ENCODE measurements around the gene FILIP1L. TPM values are rescaled to one million over a fixed set of nuclear protein-coding genes. Genes with fewer than 3 reads are reported as not detected.
A peak's percentile ranks its signal among the peaks of the same experiment; 100 is the strongest.

Gene FILIP1L
- total RNA-seq, 1 donor from 2014 or later, result 0.15 TPM

GRCh38 chr3:100122321-100122720 lies 8.0 kb upstream of the FILIP1L start:
- no peak overlapping the region for H3K4me3 Mint-ChIP-seq
- H3K27ac Mint-ChIP-seq, result no peak overlapping the region
- Histone ChIP-seq H4K20me1 (ENCODE audit: low read depth) (no peaks in the 10 kb centered on the region), H3K9me3 (ENCODE audit: low read depth) (no peaks in the 10 kb centered on the region), H3K9ac (no peak overlapping the region), H3K27me3 (no peaks in the 10 kb centered on the region), H2AFZ (replicated peaks) (no peak overlapping the region), H3K4me3 (no peak overlapping the region), H3F3A (ENCODE audit: low read depth) (no peaks in the 10 kb centered on the region), H3K27ac (peak overlapping the region; percentile 31), H3K4me2 (no peak overlapping the region), H3K79me2 (ENCODE audit: low read depth) (no peaks in the 10 kb centered on the region), H3K36me3 (no peaks in the 10 kb centered on the region), H3K4me1 (peaks cover 12% of the 10 kb centered on the region)
- no peaks in the 10 kb centered on the region for H3K9me3 Mint-ChIP-seq
- H3K4me1 Mint-ChIP-seq, result peaks cover 8% of the 10 kb centered on the region
- H3K36me3 Mint-ChIP-seq, result no peaks in the 10 kb centered on the region
- DNase-seq (ENCODE audit: low spot score), result peak; percentile 35
- H3K27me3 Mint-ChIP-seq (ENCODE audit: insufficient read depth, low read depth), result no peaks in the 10 kb centered on the region
- TF ChIP-seq CTCF (IDR thresholded peaks at IDR 0.05) (no peak), EZH2 (IDR thresholded peaks at IDR 0.05) (no peak), EZH2phosphoT487 (IDR thresholded peaks at IDR 0.05) (no peak)

GRCh38 chr3:100120693-100121092 lies 6.4 kb upstream of the FILIP1L start:
- no peak for TF ChIP-seq EZH2 (IDR thresholded peaks at IDR 0.05)
- Mint-ChIP-seq H3K9me3 (no peaks in the 10 kb centered on the region), H3K27me3 (ENCODE audit: insufficient read depth, low read depth) (no peaks in the 10 kb centered on the region), H3K4me3 (no peak overlapping the region), H3K36me3 (no peaks in the 10 kb centered on the region), H3K27ac (no peak overlapping the region), H3K4me1 (peaks cover 8% of the 10 kb centered on the region)
- Histone ChIP-seq H3K36me3 (no peaks in the 10 kb centered on the region), H3F3A (ENCODE audit: low read depth) (no peaks in the 10 kb centered on the region), H2AFZ (replicated peaks) (no peak overlapping the region), H3K9ac (no peak overlapping the region), H3K27me3 (no peaks in the 10 kb centered on the region), H3K4me2 (no peak overlapping the region), H4K20me1 (ENCODE audit: low read depth) (no peaks in the 10 kb centered on the region), H3K27ac (no peak overlapping the region), H3K4me1 (peaks cover 12% of the 10 kb centered on the region), H3K4me3 (no peak overlapping the region), H3K9me3 (ENCODE audit: low read depth) (no peaks in the 10 kb centered on the region), H3K79me2 (ENCODE audit: low read depth) (no peaks in the 10 kb centered on the region)
- DNase-seq (ENCODE audit: low spot score), result no peak

- H3K27me3 ChIP-seq, result no peaks in the 10 kb centered on the region
- no peak overlapping the region for H3K27ac ChIP-seq
- H3K9ac ChIP-seq, result no peak overlapping the region
- no peaks in the 10 kb centered on the region for H3F3A ChIP-seq (ENCODE audit: low read depth)
- TF ChIP-seq EZH2 (IDR thresholded peaks at IDR 0.05), result no peak
- TF ChIP-seq EZH2phosphoT487 (IDR thresholded peaks at IDR 0.05), result no peak
- TF ChIP-seq CTCF (IDR thresholded peaks at IDR 0.05), result no peak
- no peaks in the 10 kb centered on the region for H3K36me3 ChIP-seq
- no peaks in the 10 kb centered on the region for H3K27me3 Mint-ChIP-seq (ENCODE audit: insufficient read depth, low read depth)
- H3K9me3 ChIP-seq (ENCODE audit: low read depth), result no peaks in the 10 kb centered on the region
- H3K4me3 ChIP-seq, result no peak overlapping the region
- H3K4me1 Mint-ChIP-seq, result peaks cover 8% of the 10 kb centered on the region
- no peaks in the 10 kb centered on the region for H4K20me1 ChIP-seq (ENCODE audit: low read depth)
- no peaks in the 10 kb centered on the region for H3K9me3 Mint-ChIP-seq
- peaks cover 12% of the 10 kb centered on the region for H3K4me1 ChIP-seq
- H3K36me3 Mint-ChIP-seq, result no peaks in the 10 kb centered on the region
- DNase-seq (ENCODE audit: low spot score), result no peak
- H3K27ac Mint-ChIP-seq, result no peak overlapping the region
- H3K4me2 ChIP-seq, result no peak overlapping the region
- no peak overlapping the region for H3K4me3 Mint-ChIP-seq
- no peak overlapping the region for H2AFZ ChIP-seq (replicated peaks)
- H3K79me2 ChIP-seq (ENCODE audit: low read depth), result no peaks in the 10 kb centered on the region
Observed at GRCh38 chr3:100120012-100120411, 5.7 kb upstream of the FILIP1L start.

GRCh38 chr3:100117093-100117492 lies 2.8 kb upstream of the FILIP1L start:
- no peak for DNase-seq (ENCODE audit: low spot score)
- Histone ChIP-seq H3K4me3 (no peak overlapping the region), H3K27ac (no peak overlapping the region), H3K9ac (no peak overlapping the region), H3K4me2 (no peak overlapping the region), H3K4me1 (peaks cover under 1% of the 10 kb centered on the region), H3K36me3 (no peaks in the 10 kb centered on the region), H2AFZ (replicated peaks) (no peak overlapping the region), H3K79me2 (ENCODE audit: low read depth) (no peaks in the 10 kb centered on the region), H3K9me3 (ENCODE audit: low read depth) (no peaks in the 10 kb centered on the region), H3F3A (ENCODE audit: low read depth) (no peaks in the 10 kb centered on the region), H3K27me3 (no peaks in the 10 kb centered on the region), H4K20me1 (ENCODE audit: low read depth) (no peaks in the 10 kb centered on the region)
- Mint-ChIP-seq H3K27me3 (ENCODE audit: insufficient read depth, low read depth) (no peaks in the 10 kb centered on the region), H3K36me3 (no peaks in the 10 kb centered on the region), H3K9me3 (no peaks in the 10 kb centered on the region), H3K4me3 (no peak overlapping the region), H3K27ac (no peak overlapping the region), H3K4me1 (no peaks in the 10 kb centered on the region)
- TF ChIP-seq EZH2 (IDR thresholded peaks at IDR 0.05) (no peak), CTCF (IDR thresholded peaks at IDR 0.05) (no peak), EZH2phosphoT487 (IDR thresholded peaks at IDR 0.05) (no peak)
